Left ventricle myocardium superior (tissue), 1 donor: ENCODE results near the gene POLG. TPM values are rescaled to one million over a fixed set of nuclear protein-coding genes. Genes with fewer than 3 reads are reported as not detected.

Source experiments
- ATAC-seq: fragments of 200-7000 bp; cut with Tn5 transposase; one replicate; pipeline ENCODE4 v1.9.1; 2020; ENCODE audit warnings: mild to moderate bottlenecking, moderate library complexity
- DNase-seq: peaks from one replicate; pipeline ENCODE4 v3.0.0-alpha.2; 2020
- intact Hi-C: fragments of 100-400 bp; cut with micrococcal nuclease; formaldehyde crosslinking; loops from one replicate; pipeline ENCODE4 v1.11.0; 2022
- total RNA-seq: library from RNA; stranded (reverse); fragmentation: NEBNext Ultra II Directional; extraction: Animal tissue kit (Norgen Biotek cat#: 25700); gene quantifications from one replicate; pipeline ENCODE4 v1.2.1, GENCODE V29; 2021
- donor health status: DM: no; HTN: yes; CAD: no; lungs with severe emphysema.

The POLG gene
- total RNA-seq, 1 donor from 2014 or later: 39.5 TPM

DNA sequence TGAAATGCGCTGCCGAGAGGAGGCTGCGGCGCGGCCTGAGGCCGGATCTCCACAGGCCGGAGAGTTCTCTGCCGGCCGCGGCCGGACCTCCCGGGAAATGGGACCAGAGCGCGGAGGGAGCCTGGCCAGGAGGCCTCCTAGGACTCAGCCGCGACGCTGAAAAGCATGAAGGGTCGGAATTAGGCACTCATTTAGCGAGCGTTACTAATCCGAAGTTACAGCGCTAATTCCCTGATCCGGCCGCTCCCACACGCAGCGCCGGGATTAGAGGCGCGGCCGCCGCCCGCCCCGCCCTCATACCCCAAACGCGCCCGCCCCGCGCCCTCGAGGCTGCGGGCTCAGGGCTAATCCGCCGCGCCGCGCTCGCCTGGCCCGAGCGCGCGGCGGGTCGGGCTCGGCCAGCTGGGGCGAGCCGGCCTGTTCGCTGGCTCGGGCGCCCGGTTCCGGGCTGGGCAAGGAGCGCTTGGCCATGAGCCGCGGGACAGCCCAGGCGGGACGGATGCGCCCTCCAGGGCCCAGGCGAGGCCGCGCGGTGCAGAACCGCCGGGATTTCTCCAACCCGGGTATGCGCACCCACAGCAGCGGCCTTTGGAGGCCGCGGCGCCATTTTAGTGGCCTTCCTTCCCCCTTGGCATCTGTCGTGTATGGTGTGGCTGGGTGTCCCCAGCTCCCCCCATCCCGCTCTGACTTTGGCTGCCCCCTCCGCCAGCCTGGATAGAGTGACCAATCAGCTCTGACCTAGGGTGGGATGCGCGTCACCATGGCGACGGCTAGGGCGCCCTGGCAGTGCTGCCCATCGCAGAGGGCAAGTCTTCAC is 36.8 kb upstream of the POLG start:
- peak; percentile 62 for ATAC-seq
- peak; percentile 56 for DNase-seq

DNA sequence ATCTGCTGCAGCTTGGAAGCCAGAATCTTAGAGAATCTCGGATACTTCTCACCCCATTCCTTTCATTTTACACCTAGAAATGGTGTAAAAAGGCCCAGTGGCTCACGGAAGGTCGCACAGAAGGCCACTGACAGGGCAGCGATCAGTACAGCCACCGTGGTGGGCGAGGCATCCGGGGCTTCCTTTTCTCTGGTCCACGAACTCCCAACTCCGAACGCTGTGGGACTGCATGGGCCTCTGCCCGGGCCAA is 36.3 kb upstream of the POLG start:
- intact Hi-C loops: no loop called here
- no peak for ATAC-seq
- no peak for DNase-seq

More for the DNA sequence above, 36.8 kb upstream of the POLG start:
- intact Hi-C loops: no loop called here

DNA sequence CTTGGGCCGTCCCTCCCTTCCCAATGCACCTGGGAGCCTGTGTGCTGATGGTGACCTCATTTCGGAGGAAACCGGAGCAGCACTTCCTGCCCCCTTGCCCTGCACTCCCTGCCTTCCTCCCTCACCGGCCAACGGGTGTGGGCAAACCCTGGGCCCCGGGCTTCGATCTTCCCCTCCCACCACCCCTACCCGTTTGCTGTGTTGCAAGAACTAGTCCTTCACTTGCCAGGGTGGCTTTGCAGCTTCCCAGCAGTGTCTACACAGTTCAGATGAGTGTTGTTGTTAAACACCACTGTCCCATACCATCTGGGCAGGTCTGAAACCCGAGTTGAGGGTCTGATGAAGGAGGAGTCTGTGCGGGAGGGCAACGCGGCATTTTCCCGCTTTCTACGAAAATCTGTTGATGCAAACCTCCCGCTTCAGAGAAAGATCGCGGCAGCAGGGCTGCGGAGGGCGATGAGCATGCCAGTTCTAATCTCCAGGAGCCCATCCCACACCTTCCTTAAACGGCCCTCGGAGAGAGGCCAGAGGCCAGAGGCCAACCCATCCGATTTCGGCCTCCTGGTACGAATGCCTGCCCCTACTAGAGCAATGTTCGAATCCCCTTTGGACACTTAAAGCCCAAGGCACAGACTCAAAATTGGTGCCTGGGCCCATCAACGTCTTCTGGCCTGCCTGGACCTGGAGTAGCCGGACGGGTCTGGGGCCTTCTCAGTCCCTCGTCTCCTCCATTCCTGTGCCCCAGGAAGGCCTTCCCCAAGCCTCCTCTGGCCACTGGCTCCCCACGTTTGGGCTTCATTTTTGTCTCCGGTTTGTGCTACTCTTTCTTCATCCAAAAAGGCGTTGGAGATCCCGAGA is 35.7 kb upstream of the POLG start:
- DNase-seq (no peak), ATAC-seq (no peak)
- intact Hi-C loops: no loop called here

DNA sequence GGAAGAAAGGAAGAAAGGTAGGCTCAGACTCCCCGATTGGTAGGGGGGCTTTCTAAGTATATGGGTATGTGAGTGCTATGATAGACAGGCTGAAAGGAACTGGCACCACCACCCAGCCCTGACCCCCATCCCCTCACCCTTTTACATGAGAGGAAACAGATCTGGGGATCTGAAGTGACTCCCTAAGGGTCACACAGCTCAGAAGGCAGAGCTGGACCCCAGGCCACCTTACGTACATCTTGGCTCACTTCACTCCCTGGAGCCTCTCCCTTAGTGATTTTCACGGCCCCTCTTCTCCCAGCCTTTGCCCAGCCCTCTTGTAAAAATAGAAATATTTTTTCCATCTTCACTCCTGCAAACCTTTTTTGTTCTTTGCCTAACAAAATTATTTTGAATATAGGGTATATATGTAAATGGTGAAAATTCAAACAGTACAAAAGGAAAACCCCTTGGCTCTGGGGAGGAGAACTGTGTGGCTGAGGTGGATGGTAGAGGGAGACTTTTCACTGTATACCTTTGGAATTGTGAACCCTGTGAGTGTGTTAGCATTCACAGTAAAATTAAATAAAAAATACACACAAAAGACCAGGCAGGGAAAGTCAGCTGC is 34.8 kb upstream of the POLG start:
- DNase-seq (no peak), ATAC-seq (no peak)
- intact Hi-C loops: no loop called here

- intact Hi-C loops: no loop called here
- DNase-seq (no peak), ATAC-seq (no peak)
These were observed 34.1 kb upstream of the POLG start for GRCh38 chr15:89368566-89369223.

DNA sequence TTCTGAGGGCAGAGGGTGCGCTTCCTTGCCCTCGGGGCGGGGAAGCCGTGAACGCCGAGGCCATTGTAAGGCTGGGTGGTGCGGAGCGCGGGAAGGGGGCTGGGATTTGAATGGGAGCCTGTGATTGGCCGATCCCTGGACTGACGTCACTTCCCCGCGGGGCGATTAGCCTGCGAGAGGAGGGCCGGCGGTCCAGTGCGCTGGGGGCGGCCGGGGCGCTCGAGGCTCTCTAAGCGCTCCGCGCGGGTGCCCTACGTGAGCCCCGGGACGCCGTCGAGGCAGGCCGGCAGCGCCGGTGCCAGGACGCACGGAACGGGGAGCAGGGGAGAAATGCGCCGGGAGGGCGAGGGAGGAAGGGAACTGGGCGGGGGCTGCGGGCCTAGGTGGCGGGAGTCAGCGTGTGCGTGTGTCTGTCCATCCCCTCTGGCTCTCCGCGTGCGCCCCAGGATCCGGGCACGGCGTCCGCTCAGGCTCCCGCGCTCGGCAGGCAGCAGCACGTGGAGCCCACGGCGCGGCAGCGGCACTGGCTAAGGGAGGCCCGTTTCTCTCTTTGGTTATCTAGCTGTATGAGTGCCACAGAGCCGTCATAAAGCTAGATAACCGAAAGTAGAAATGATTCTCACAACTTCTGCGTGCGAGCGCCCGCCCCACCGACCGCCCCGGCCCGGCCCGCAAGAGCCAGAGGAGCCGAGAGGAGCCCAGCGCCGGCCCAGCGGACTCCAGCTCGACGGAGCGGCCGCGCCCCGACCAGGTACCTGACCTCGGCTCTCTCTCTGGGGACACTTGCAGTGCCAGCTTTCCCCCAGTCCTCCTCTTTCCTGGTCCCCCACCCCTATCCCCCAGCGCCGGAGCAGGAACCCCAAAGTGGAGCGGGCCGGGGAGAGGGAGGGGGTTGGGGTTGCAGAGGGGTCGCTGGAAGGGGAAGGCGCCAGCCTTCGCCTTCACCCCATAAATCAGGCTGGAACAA is 33.1 kb upstream of the POLG start:
- ATAC-seq (no peak), DNase-seq (no peak)
- intact Hi-C loops: no loop called here

GRCh38 chr15:89366656-89367393 is 32.2 kb upstream of the POLG start:
- intact Hi-C loops: no loop called here
- DNase-seq (no peak), ATAC-seq (no peak)

GRCh38 chr15:89365462-89366065 is 30.9 kb upstream of the POLG start:
- no peak for ATAC-seq
- DNase-seq: no peak
- intact Hi-C loops: no loop called here

GRCh38 chr15:89364741-89365450 is 30.3 kb upstream of the POLG start:
- intact Hi-C loops: loop anchor here (5.0 kb wide), 1 partner anchor 67 kb away; no protein-coding TSS in a partner anchor
- ATAC-seq (no peak), DNase-seq (no peak)

DNA sequence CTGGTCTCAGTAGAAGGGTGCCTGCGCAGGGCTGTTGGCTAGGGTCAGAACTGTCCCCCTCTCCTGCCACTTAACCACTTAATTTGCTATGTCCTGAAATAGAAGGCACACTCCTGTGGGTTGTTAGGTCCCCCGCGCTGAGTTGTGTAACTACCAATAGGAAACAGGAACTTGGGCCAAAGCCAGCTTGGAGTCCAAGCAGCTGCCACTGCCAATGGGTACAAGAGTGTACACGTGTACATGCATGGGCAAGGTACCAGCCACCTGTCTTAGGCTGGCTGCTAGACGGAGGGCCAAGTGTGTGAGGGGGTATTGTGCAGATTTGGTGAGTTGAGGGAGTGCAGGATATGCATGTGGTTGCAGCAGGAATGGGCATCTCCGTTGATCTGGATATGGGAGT is 29.7 kb upstream of the POLG start:
- intact Hi-C loops: loop anchor here (5.0 kb wide), 1 partner anchor 68 kb away; no protein-coding TSS in a partner anchor
- ATAC-seq: no peak
- no peak for DNase-seq

DNA sequence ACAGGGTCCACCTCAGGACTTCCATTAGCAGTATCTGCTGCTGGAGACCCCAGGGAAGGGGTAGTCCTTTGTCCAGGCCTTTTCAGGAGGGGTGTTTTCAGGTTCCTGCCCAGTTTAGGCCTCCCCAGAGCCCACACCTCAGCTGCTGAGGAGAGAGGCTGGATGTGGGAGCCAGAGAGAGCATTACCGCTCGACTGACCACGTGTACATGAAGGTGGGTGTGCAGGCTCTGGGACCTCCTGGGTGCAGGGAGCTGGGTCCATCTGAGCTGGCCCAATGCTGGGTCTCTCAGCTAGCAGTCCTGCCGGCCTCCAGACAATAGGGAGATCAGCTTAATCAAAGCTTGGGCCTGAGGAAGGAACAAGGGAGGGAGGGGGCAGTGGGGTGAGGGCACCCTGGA is 29.1 kb upstream of the POLG start:
- ATAC-seq: no peak
- intact Hi-C loops: loop anchor here (5.0 kb wide), 1 partner anchor 69 kb away; no protein-coding TSS in a partner anchor
- no peak for DNase-seq

DNA sequence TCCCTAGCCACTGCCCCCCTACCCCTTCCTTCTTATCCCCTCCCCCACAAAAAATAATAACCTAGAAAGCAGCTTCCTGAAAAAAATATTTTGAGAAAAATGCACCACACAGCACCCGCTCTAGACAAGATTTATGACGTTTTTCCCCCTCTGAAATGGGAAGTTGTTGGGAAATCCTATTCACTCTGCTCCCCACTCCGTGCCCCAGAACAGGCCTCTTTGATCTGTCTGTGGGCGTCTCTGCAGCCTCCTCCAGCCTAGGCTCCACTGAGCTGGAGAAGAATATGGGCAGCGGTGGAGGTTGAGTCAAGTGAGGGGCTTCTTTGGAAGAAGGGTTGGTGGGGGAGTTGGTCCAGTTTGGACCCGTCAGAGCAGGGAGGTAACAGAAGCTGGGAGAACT is 28.5 kb upstream of the POLG start:
- ATAC-seq (no peak), DNase-seq (no peak)
- intact Hi-C loops: loop anchor here (5.0 kb wide), 1 partner anchor 69 kb away; no protein-coding TSS in a partner anchor

DNA sequence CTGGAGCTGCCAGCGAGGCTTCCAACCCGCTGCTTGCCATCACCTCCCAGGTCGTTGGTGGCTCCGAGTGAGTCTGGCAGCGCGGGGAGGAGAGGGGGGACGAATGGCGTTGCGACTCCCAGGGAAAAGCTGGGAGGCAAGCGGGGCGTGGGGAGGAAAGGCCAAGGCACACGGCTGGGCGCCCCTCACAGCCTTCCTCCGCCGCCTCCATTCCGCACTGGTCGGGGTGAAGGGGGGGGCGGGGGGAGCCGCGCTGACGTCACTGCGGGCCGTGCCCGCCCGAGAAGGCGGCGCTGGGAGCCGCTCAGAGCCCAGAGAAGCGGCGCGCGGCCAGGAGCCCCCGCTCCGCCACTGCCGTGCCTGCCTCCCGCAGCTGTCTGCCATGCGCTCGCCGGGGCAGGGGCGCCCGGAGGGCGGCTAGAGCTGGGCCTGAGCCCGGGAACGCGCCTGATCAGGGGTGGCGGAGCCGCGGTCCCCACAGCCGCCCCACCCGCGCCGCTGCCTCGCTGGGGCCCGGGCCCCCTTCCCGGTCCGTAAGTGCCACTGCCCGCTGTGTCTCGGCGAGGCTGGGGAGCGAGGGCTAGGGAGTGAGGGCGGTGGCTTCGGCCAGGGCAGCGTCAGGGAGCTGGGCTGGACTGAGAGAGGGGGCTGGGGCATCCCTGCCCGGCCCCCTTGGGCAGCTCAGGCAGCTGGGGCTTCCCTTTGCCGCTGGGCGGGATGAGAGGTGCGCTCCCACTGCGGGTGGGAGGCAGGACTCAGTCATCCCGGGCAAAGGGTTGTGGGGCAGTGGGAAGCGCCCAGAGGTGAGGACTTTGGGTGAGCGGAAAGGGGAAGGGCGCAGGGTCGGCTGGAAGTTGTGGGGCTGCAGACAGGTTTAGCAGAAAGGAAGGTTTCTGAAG is 27.8 kb upstream of the POLG start:
- intact Hi-C loops: loop anchor here (5.0 kb wide), 1 partner anchor 70 kb away; no protein-coding TSS in a partner anchor
- ATAC-seq (no peak), DNase-seq (no peak)

DNA sequence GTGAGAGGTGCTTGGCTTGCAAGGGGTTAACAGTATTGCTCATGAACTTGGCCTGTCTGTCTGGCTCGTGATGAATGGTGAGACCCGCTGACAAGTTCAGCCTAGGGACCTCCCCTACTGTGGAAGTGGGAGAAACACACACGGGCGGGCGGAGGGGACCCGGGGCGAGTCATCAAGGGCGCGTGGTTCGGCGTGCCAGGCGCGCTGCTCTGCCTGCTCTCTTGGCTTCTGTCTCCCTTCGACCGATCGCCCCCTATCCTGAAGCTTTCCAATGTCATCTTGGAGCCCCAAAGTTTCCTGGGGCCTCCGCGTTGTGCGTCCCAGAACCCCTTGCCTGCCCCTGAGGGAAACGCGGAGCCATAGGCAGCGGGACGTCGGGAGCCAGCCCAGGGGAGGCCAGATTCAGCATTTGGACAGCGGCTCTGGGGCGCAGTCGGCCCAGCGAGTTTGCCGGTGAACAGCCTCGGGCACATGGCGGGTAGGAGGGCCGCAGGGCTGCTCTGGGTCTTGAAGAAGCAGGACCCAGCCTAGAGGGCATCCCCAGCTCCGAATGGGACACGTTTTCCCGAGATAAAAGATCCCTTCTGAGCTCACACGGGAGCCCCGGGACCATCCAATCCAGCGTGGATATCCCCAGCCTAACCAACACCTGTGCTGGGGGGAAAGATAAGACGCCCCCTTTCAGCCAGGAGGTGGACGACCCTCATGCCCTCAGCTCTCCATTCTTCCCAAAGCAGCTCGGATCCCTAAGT is 27.0 kb upstream of the POLG start:
- DNase-seq (peak; percentile 77), ATAC-seq (peak; percentile 62)
- intact Hi-C loops: loop anchor here (5.0 kb wide), 1 partner anchor 71 kb away; no protein-coding TSS in a partner anchor
